SH-SY5Y (cell line): ENCODE results near the gene SIRT7.

ENCODE experiments used
- GATA2 ChIP-seq: IDR thresholded peaks from 2 replicates; pipeline ENCODE4 v1.6.1; 2011; ENCODE audit warnings: mild to moderate bottlenecking, low read depth, low read length
- GATA3 ChIP-seq: IDR thresholded peaks from 2 replicates; pipeline ENCODE4 v1.6.1; 2011; ENCODE audit warnings: low read depth, mild to moderate bottlenecking, low read length, moderate library complexity

DNA sequence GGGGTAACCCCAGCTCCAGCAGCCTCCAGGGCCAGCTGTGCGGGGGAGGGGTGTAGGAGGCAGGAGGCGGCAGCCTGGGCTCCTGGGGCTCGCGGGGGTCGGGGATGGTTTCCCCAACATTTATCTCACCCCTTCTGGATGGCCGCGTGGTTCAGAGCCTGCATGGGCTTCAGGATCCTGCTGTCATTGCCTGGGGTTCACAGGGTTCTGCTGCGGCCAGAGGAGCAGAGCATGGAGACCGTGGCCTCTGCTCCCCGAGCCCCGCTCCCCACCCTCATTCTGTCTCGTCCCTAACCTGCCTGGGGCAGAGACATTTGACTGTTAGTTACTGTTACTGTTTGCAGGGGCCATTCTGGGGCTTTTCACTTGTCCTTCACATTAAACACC, 24.2 kb upstream of the SIRT7 start:
- TF ChIP-seq GATA2 (no peak), GATA3 (no peak)
